HG02678 (cell line): ENCODE results near the gene CHMP3.
A peak's percentile ranks its signal among the peaks of the same experiment; 100 is the strongest.
"Not testable (repeated sequence)": the region's sequence is repeated elsewhere in the genome, so short reads cannot be mapped to it uniquely, and the experiment has no call there.

Source experiments
- ATAC-seq: cut with Tn5 transposase; IDR thresholded peaks from one replicate; pipeline ENCODE4 v1.9.1; 2021; ENCODE audit warnings: mild to moderate bottlenecking, moderate library complexity; ENCODE audit not compliant: unreplicated experiment

Gene CHMP3

DNA sequence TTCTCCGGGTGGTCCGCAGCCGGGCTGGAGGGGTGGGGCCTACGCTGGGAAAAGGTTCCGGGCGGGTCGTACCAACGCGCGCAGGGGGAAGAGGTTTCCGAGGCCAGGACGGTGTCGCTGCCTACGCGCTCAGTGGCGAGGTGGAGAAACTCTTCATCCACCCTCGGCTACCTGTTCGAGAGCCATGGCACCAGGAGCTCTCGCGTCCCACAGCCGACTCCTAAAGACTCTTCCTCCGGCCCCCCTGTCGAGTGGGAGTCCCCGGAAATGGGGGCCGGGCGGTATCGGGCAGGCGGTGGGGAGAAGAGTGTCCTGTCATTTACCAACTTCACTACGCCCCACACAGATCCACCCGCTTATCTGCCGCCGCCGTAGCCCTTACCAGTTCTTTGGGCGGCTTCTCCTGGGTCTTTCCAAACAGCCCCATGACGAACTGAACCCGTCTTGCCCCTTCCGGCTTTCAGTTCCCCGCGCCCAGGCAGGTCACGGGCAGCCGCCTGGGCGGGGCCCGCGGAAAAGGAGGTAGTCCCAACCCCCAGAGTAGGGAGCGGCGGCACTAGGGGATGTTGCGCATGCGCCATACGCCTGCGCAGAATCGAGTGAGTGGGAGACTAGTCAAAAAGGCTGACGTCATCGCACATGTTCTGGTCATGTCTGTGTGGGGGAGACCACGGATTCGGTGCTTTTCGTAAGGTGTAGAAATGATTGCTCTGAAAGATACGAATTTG, at the start of gene CHMP3:
TSS of gene CHMP3 (minus strand) at position 522 of the 728 bp plus-strand sequence. CDS start at position 427, 95 bp downstream.
- ATAC-seq = peak; percentile 86

DNA sequence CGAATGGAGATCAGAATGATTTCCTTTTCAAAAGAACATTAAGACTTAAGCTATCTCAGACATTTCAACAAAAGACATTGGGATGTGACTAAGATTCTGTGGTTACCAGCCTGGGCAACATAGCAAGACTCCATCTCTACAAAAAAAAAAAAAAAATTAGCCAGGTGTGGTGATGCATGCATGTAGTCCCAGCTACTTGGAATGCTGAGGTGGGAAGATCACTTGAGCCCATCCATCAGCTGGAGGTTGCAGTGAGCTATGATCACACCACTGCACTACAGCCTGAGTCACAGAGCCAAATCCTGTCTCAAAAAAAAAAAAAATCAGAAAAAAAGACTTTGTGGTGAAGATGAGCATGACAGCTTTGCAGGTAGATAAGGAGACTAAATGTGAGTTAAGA, 47.6 kb upstream of the CHMP3 start:
- no peak for ATAC-seq

DNA sequence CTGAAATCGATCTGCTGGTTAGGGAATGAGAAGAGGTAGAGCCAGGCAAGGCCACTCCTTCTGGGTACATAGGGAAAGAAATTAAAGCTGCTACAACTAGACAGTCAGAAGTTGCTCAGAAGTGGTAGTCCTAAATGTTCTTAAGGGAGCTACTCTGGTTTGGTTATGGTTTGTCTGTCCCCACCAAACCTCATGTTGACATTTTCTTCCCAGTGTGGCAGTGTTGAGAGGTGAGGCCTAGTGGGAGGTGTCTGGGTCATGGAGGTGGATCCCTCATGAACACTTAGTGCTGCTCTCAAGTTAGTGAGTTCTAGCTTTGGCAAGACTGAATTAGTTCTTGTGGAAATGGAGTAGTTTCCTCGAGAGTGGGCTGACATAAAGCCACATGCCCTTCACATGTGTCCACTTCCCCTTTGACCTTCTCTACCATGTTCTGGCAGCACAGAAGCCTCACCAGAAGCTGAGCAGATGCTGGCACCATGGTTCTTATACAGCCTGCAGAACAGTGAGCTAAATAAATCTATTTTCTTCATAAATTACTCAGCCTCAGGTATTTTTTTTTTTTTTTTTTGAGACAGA, 45.7 kb upstream of the CHMP3 start:
- ATAC-seq = no peak

DNA sequence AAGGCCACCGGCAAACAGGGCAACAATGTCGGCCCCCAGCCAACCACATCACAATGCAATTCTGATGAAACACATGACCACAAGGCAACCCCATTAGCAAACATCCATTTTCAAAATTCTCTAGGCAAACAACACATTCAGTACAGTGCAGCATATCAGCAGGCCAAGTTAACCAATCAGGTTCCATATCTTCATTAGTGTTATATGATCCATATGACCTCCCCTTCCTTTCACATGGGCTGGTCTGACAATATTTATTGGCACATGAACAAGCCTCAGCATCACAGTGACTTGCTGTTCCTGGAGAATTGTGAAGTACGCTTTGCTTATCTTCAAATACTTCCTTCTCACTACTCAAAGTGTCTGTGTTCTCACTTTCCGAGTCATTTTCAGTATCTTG, 40.7 kb upstream of the CHMP3 start:
- no peak for ATAC-seq

DNA sequence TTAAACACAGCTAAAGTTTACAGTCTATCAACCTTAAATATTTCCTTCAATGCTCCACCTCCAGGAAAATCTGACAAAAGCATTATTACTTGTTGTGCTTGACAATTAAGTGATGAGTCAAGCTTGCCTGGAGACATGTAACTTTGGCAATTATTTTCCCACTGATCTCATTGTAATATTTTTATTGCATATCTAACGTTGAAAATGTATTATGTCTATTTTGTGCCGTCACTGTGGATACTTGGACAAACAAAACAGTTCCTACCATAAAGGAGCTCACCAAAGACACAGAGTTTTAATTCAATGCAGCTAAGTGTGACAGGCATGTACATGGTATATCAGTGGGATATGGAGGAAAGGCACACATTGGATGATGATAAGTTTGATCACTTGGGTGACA, 35.7 kb upstream of the CHMP3 start:
- ATAC-seq = no peak

DNA sequence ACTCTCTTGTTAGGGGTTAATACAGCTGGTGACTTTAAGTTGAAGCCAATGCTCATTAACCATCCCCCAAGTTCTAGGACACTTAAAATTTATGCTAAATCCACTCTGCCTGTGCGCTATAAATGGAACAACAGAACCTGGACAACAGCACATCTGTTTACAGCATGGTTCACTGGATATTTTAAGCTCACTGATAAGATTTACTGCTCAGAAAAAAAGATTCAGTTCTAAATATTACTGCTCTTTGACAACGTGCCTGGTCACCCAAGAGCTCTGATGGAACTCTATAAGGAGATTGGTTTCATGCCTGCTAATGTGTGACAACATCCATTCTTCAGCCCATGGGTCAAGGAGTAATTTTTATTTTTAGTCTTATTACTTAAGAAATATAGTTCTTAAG, 32.9 kb upstream of the CHMP3 start:
- no peak for ATAC-seq

DNA sequence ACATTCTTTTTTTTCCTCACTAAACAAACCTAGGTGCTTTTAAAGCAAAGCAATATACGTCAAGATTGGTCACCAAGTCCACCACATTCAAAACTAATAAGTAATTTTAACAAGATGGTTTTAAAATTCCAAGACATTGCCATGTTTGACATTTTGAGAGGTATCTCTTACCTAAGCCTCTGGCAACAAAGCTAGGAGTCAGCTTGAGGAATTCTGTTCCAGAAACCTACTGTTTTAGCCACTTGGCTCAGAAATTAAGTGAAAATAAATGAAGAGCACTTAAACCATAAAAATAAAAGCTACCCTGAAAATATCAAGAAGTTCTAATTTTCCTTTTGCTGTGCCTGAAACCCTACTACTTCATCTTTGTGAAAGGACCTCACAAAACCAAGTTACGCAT, 30.0 kb upstream of the CHMP3 start:
- no peak for ATAC-seq

DNA sequence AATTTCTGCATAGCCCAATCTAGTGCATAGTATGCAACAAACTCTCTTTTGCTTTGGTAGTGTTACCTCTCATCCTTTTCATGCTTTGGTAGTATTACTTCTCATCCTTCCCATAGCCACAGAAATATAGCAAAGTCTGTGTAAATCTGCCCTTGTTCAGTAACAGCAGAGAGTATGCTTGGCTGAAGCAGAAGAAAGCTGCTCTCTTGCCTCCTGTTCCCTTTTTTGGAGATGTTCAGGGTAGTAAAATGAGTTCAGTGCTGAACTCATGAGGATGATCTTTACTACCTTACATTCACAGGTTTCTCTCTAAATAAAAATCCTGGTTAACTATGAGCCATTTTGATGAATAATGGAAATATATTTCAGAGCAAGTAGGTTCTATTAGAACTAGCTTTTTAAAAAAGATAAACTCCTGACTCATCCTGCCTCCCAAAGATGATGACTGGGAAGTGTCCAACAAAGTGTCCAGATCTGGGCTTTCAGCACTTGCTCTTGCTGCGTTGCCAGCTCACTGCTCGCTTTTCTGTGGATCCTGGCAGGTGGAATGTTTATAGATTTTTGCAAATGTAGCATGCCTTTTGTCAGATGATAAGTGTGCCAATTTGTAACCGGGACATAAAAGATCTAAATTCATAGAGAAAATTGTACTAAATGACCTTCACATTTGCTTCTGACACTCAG, 29.4 kb upstream of the CHMP3 start:
- no peak for ATAC-seq

DNA sequence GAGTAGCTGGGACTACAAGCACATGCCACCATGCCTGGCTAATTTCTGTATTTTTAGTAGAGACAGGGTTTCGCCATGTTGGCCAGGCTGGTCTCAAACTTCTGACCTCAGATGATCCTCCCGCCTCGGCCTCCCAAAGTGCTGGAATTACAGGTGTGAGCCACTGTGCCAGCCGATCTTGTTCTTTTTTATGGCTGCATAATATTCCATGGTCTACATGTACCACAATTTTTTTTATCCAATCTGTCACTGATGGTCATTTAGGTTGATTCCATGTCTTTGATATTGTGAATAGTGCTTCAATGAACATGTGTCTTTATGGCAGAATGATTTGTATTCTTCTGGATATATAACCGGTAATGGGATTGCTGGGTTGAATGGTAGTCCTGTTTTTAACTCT, 26.5 kb upstream of the CHMP3 start:
- not testable (repeated sequence) for ATAC-seq

DNA sequence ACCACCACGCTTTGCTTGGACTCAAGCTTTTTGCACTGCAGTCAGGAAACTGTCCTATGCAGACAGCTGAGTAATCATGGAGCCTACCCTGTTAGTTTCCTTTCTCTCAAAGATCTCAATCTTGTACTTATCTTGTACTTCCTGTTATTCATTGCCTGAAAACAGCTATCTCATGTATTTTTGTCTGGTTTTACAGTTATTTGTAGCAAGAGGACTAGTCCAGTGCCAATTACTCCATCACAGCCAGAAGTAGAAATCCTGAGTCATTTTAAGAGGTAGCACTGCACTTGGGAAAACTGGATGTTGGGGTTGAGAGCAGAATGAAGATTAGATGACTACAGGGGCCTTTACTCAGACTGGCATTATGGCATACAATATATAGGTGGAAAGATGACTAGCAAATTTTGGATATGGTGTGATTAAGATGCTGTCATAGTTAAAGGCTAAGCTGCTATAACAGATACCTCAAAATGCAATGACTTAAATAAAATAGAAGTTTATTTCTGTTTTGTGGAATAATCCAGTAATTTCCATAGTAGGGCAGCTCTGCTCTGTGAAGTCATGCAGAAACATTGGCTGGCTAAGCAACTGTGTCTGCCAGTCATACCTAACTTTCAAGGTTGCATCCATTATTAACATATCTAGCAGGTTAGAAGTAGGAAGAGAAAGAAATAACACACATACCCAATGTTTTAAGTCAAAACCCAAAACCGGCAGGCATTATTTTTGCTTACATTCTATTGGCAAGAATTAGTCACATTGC, 21.1 kb upstream of the CHMP3 start:
- peak; percentile 45 for ATAC-seq

DNA sequence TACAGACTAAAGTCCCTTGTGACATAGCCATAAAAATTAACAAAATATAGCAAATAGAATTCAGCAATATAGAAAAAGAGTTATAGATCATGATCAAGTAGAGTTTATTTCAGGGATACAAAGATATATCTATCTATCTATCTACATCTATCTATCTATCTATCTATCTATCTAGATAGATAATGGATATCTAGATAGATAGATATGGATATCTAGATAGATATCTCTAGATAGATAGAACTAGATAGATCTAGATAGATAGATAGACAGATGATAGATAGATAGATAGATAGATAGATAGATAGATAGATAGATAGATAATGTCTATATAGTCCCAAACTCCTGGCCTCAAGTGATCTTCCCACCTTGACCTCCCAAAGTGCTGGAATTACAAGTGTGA, 17.3 kb upstream of the CHMP3 start:
- ATAC-seq = no peak

DNA sequence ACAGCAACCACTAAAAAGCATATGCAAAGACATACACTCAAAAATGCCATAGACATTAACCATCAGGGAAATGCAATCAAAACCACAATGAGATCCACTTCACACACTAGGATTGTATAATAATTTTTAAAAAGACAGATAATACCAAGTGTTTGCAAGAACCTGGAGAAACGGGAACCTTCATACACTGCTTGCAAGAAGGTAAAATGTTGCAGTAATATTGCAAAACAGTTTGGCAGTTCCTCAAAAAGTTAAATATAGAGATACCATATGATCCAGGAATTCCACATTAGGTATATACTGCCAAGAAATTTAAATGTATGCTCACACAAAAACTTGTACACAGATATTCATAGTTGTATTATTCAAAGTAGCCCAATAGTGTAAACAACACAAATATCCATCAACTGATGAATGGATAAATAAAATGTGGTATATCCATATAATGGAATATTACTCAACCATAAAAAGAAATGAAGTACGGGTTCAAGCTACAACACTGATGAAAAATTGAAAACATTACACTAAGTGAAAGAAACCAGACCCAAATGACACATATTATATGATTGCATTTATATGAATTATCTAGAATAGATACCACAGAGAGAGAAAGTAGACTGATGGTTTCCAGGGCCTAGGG, 14.7 kb upstream of the CHMP3 start:
- ATAC-seq = no peak

DNA sequence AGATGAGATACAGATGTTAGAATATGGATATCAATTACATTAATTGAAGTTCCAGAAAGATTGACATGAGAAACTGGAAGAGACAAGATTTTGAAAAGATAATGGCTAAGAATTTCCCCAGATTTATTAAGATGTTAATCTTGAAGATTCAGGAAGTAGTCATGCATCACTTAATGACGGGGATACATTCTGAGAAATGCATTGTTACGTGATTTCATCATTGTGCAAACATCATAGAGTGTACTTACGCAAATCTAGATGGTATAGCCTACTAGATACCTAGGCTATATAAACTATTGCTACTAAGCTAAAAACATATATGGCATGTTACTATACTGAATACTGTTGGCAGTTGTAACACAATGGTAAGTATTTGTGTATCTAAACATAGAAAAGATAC, 6.8 kb upstream of the CHMP3 start:
- no peak for ATAC-seq

DNA sequence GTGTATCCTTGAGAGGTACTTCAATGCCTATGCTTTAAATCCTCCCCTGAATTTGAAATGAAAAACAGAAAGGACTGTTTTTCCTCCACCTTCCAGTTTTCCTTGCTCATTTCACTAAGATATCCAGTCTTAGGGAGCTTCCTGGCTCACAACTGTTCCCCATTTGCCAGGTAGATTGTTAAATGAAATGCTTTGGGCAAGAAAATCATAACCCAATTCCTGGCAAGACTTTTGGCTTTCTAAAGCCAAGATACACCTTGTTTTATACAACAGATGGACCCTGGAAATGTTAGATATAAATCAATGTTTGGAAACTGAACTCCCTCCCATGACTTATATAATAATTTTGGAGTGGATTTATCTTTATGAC, 3.6 kb upstream of the CHMP3 start:
- ATAC-seq = no peak

DNA sequence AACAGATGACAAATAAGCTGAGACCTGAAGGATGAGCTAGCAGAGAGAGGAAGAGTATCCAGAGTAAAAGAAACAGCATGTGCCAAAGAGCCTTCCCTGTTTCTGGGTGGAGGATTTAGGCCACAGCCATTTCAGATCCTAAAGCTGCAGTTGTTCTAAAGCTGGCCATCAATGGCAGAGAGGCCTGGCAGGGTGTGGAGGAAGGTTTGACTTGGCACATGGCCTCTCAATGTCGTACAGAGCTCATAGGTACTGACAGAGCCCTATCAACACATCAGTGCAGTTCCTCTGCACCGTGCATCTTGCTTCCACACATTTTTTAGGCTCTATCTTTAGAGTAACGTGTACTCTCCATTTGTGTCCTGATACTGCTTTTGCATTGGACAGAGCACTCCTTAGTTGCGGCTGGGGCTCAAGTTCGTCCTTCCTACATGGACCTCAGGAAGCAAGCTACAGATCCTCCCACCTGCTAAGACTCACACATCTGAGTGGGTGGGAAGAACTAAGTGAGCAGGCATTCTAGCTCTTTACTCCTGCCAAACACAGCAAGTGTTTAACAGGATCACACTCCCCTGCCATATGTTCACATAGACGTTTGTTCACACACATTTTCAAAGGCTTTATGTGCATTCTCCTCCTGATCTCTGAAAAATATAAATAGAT, 3.0 kb upstream of the CHMP3 start:
- no peak for ATAC-seq

DNA sequence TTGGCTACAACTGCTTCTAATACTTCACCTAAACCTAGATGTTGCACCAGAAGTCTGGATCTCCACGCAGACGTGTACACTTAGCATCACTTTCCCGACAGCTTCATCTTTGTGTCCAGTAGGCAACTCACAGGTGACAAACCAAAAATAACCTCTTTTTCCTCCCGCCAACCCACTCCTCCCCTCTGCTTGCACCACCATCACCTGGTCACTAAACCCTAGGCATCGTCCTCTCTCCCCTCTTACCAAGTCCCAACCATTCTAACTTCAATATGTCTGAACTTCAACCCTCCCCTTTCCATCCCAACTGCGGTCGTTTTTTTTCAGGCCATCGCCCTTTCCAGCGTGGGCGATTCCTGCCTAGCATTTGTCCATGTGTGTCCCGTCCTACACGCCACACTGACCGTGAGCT, 413 bp upstream of the CHMP3 start:
- no peak for ATAC-seq

DNA sequence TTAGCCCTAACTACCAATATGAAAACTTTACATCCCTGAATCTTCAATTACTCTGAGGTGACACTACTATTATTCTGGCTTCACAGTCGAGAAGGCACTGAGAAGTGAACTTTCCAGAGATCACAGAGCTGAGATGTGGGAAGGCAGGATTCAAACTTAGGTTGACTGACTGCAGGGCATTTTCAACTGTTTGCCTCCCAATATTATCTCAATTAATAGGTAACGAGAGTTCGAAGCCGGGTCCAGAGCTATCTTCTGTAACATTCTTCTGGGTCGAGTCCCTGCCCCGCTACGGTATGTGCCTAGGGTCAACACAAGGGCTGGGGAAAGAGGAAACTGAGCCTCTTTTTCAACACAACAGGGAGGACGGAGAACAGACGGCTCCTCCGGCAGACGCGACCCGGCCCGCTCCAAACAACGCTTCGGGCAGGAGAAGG, 740 bp downstream of the CHMP3 start:
- no peak for ATAC-seq

DNA sequence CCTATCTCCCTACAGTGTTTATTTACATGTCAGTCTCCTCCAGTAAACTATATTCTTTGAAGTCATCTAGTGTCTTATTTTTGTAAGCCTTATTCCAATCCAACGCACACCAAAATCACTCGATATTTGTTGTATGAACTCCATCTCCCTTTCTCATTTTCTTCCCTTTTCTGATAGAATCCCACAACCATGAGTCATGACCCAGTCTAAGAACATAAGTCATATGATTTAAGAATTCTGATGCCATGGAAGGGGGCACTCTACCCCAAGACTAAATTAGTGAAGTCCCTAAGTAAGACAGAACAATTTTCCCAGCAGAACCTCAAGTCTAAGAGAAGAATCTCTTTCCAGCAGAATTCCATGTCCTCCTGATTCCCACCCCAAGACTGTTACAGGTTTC, 5.4 kb downstream of the CHMP3 start:
- no peak for ATAC-seq

DNA sequence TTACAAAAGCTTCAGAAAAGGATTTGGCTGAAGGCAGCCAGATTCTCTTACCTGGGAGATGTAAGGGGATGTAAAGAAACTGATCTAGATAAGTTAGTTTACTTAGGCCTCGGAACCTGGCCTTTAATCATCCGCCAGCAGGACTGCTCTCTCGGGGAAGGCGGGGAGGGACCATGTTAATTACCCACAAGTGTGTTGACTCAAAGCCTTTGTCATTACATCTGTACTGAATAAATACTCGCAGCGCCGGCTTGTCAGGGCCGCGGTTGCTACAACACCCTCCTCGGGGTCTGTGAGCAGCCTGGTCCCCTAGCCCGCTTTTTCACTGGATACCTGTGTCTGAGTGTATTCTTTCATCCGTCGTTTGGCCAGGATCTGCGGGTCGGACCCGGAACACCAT, 6.7 kb downstream of the CHMP3 start:
- ATAC-seq = no peak

DNA sequence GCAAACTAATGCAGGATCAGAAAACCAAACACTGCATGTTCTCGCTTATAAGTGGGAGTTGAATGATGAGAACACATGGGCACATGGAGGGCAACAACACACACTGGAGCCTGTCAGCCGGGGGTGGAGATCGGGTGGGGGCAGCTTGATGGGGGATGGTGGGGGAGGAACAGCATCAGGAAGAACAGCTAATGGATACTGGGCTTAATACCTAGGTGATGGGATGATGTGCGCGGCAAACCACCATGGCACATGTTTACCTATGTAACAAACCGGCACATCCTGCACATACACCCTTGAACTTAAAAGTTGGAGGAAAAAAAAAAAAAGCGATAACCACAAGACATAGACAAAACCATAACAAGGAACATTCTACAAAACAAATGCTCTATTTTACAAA, 10.4 kb downstream of the CHMP3 start:
- no peak for ATAC-seq
